GM10266 (cell line): ENCODE results near the gene SYT4.

Experiments
- DNase-seq: peaks from one replicate; pipeline ENCODE4 v3.0.0; 2012; ENCODE audit errors: extremely low spot score
- CTCF ChIP-seq: IDR thresholded peaks from 2 replicates; pipeline ENCODE4 v1.5.1; 2012; ENCODE audit warnings: mild to moderate bottlenecking, low read depth; ENCODE audit not compliant: control insufficient read depth, insufficient read depth; ENCODE audit errors: missing control alignments

The SYT4 gene

GRCh38 chr18:43220691-43221090, 56.6 kb downstream of the SYT4 start:
- DNase-seq: no peak
- TF ChIP-seq CTCF: no peak
